GM19351 (cell line): ENCODE results near the gene DBH.
"Not testable (repeated sequence)": the region's sequence is repeated elsewhere in the genome, so short reads cannot be mapped to it uniquely, and the experiment has no call there.

Experiments
- ATAC-seq: cut with Tn5 transposase; IDR thresholded peaks from one replicate; pipeline ENCODE4 v1.9.1; 2021; ENCODE audit warnings: mild to moderate bottlenecking, moderate library complexity; ENCODE audit not compliant: unreplicated experiment

DBH gene

DNA sequence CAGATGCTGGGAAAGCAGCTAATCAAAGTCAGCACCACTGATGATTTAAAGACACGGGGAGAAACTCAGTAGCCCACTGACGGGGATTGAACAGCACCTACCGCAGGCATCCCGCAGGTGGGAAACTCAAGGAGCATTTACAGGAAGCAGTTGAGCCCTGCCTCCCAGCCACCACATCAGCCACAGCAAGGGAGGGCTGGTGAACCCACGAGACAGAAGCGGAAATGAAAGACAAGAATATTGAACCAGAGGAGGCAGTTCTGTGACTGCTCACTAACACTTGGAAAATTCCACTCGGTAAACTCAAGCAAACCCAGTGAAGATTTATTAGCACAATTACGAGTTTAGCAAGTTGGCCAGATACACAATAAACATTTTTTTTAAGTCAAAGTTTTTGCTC, 16.4 kb upstream of the DBH start:
- no peak for ATAC-seq

GRCh38 chr9:133621725-133622267, 14.4 kb upstream of the DBH start:
- no peak for ATAC-seq

DNA sequence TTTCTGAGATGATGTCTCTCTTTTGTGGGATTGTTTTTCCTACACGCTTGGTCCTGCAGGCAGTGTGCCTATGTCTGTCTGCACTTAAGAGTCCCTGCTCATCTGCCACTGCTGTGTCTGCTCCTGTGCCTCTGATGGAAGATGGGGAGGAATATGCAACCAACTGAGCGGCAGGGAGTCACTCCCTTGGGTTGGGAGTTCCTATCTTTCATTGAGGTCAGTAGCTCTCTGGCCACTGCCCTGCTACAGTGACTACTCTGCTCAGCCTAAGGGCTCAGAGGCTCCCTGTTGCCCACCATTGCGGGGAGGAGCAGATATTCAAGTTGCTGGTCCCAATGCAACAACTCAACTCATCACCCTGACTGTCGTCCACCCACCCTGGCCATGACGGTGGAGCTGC, 13.6 kb upstream of the DBH start:
- no peak for ATAC-seq

GRCh38 chr9:133626008-133626407, 10.2 kb upstream of the DBH start:
- not testable (repeated sequence) for ATAC-seq

GRCh38 chr9:133627341-133627740, 8.8 kb upstream of the DBH start:
- ATAC-seq: no peak

DNA sequence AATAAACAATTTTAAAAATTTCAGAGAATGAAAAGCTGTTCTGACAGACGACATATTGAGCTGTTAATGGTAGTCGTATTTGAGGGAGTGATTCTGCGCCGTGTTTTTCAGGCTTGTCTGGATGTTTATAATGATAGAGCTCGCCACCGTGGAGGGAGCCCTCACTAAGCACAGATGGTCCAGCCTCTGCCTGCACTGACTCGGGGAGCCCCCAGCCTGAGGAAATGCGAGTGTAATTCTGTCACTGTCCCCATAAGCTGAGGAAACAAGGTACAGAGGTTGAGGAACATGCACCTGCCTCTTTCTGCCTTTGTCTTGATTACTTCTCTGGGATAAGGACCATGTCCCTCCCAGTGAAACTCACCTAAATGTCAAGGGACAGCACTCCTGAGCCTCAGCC, 7.4 kb upstream of the DBH start:
- ATAC-seq: no peak

- no peak for ATAC-seq
Measured at GRCh38 chr9:133629221-133630110, 6.7 kb upstream of the DBH start.

GRCh38 chr9:133631111-133631510, 5.1 kb upstream of the DBH start:
- no peak for ATAC-seq

- ATAC-seq: no peak
Measured at GRCh38 chr9:133632806-133633680, 3.1 kb upstream of the DBH start.

GRCh38 chr9:133633681-133634080, 2.5 kb upstream of the DBH start:
- ATAC-seq: no peak

DNA sequence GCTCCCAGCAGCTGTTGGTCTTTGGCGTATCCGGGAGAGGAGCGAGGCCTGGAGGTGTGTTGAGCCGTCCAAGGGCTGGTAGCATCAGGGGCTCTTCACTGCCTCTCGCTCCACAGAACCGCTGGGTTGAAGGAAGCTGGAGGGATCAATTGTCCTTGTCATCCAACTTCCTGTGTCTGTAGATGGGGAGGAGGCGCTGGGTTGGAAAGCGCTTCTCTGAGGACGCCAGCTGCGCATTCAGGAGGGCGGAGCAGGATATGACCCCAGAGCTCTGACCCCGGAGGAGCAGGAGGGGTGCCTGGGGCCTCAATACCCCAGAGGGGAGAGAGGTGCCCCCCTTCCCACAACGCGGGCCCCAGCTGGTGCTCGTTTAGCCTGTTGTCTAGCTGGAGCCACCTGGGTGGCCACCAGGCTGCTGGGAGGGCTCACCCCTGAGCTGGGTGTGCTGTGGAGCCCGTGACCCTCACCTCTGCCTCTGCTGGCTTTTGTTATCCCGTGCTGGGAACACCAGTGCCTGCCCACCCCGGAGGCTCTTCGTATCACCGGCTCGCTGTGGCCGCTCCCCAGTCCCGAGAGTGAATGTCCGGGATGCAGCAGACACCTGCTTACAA, 2.0 kb upstream of the DBH start:
- no peak for ATAC-seq

- no peak for ATAC-seq
Measured at GRCh38 chr9:133635098-133635497, 1.1 kb upstream of the DBH start.

DNA sequence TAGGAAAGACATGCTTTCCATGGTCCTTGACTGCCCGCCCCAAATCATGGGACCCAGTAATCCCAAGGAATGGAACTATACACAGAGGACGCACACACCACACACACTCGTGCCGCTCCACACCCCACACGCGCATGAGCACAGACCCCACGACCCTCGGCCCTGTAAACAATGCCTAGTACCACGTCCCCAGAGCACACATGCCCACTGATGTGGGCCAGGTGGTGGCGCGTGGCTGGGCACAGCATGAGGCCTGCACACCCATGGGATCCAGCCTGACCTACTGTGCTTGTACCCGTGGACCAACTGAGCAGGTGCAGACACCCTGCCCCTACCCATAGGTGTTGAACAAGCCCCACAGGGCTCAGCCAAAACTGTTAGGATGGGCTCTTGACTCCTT, 739 bp downstream of the DBH start:
- no peak for ATAC-seq

- no peak for ATAC-seq
Measured at GRCh38 chr9:133637451-133638055, 1.4 kb downstream of the DBH start.

DNA sequence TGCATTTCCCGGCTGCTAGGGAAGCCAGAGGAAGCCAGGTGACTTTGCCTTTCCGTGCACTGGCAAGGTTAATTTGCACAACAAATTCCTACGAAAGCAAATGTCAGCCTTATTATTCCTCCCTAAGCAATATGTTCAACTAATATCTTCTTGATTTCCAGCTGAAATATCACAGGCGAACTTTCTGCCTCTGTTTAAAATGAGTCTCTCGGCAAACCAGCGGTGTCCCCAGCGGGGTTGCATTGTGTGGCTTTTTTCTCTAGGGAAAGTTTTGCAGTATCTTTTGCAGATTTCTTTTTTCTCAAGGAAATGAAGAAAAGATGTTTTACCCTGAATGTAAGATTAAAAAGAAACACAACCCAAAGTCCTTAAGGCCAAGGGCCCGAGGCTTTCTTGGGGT, 1.9 kb downstream of the DBH start:
- no peak for ATAC-seq

DNA sequence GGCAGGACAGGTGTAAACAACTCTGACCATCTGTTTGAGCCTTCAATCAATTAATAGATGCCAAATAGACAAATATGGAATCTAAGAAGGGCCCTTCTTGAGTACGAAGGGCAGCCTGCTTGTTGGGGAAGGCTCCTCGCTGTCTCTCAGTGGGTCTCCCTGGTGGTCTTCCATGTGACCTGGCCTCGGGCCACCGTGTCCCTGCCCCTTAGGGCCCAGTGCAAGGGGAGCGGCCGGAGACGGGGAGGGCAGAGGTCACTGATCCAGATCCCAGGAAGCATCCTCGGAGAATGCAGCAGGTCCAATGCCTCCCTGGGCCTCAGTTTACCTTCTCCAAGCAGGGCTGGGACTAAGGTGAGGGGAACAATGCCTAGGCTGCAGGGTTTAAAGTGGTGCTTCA, 2.5 kb downstream of the DBH start:
- ATAC-seq: no peak

GRCh38 chr9:133639613-133640012, 3.5 kb downstream of the DBH start:
- no peak for ATAC-seq

DNA sequence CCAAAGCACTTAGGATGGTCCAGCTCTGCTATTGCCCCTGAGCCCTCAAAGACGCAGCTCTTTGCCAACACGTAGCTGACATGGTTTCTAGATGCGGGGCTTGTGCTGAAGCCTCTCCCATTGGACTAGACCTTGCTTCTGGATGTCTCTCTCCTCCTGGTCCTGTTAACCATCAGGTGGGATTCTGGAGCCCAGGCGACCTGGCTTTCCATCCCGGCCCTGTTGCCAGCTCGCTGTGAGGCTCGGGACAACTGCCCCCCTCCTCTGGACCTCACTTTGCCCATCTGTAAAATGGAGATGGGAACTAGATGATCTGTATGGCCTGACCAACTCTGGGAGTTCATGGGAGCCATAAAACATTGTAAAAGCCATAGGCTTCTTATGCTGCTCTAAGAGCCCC, 4.0 kb downstream of the DBH start:
- no peak for ATAC-seq

GRCh38 chr9:133640580-133641395, 4.6 kb downstream of the DBH start:
- ATAC-seq: no peak

- ATAC-seq: no peak
Measured at GRCh38 chr9:133641396-133641655, 5.2 kb downstream of the DBH start.
